Measurements from ENCODE around the gene SNTG2.

GRCh38 chr2:1117569-1117968, 166.9 kb downstream of the SNTG2 start:
- TF ChIP-seq, protein P1, sequence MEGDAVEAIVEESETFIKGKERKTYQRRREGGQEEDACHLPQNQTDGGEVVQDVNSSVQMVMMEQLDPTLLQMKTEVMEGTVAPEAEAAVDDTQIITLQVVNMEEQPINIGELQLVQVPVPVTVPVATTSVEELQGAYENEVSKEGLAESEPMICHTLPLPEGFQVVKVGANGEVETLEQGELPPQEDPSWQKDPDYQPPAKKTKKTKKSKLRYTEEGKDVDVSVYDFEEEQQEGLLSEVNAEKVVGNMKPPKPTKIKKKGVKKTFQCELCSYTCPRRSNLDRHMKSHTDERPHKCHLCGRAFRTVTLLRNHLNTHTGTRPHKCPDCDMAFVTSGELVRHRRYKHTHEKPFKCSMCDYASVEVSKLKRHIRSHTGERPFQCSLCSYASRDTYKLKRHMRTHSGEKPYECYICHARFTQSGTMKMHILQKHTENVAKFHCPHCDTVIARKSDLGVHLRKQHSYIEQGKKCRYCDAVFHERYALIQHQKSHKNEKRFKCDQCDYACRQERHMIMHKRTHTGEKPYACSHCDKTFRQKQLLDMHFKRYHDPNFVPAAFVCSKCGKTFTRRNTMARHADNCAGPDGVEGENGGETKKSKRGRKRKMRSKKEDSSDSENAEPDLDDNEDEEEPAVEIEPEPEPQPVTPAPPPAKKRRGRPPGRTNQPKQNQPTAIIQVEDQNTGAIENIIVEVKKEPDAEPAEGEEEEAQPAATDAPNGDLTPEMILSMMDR (IDR thresholded peaks at IDR 0.05; ENCODE audit: insufficient read depth, low read depth, low read length) = no peak
- no peak for TF ChIP-seq EZH2 (IDR thresholded peaks at IDR 0.05; ENCODE audit: insufficient read depth, low read length)
